ENCODE results near the gene CFAP74.
"Not testable (repeated sequence)": the region's sequence is repeated elsewhere in the genome, so short reads cannot be mapped to it uniquely, and the experiment has no call there.

CFAP74 gene

DNA sequence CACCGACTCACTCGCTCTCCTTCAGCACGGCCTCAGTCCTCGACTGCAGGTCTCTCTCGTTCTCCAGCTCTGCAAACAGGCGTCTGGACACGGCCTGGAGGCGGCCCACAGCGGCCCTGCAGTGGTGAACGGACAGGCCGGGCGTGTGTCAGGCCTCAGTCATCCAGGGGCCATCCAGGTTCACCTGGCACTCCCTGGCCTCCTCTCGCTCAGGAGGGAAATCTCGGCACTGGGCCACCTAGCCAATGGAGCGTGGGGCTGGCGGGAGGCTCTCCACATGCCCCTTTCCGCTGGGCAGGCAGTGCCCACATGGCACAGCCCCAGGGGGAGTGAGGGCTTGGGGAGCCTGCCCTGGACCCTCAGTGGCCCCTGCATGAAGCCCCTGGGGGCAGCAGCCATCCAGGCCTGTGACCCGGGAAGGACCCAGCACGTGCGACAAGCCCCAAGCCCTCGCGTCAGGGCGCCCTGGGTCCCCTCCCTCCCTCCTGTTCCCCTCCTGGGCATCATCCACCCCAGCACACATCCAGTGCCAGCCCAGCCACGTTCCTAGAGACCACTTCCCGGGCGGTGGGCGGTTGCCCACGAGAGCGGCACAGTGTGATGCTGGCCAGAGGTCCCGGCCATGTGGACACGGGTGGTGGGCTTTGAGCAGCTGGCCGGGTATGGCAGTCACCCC, 18.1 kb downstream of the CFAP74 start:
- H3K36me3 ChIP-seq (ENCODE audit: control insufficient read depth, insufficient read depth, low read length) = no peaks in the 10 kb centered on the region
- H3K27ac ChIP-seq (ENCODE audit: low read depth, low read length) = no peak overlapping the region
- peaks cover 2% of the 10 kb centered on the region for H3K27me3 ChIP-seq (ENCODE audit: control insufficient read depth, insufficient read depth, low read length)
- no peak overlapping the region for H3K4me3 ChIP-seq (ENCODE audit: low read length)
- no peak overlapping the region for H3K9ac ChIP-seq (ENCODE audit: low read length)
- H3K4me1 ChIP-seq (ENCODE audit: control insufficient read depth, insufficient read depth, low read length) = no peaks in the 10 kb centered on the region

- Histone ChIP-seq H3K9ac (ENCODE audit: low read length) (no peak overlapping the region), H3K4me3 (ENCODE audit: low read length) (no peak overlapping the region), H3K4me1 (ENCODE audit: control insufficient read depth, insufficient read depth, low read length) (no peaks in the 10 kb centered on the region), H3K36me3 (ENCODE audit: control insufficient read depth, insufficient read depth, low read length) (no peaks in the 10 kb centered on the region), H3K27ac (ENCODE audit: low read depth, low read length) (no peak overlapping the region), H3K27me3 (ENCODE audit: control insufficient read depth, insufficient read depth, low read length) (peaks cover 2% of the 10 kb centered on the region)
Measured at GRCh38 chr1:1984560-1985070, 19.0 kb downstream of the CFAP74 start.

DNA sequence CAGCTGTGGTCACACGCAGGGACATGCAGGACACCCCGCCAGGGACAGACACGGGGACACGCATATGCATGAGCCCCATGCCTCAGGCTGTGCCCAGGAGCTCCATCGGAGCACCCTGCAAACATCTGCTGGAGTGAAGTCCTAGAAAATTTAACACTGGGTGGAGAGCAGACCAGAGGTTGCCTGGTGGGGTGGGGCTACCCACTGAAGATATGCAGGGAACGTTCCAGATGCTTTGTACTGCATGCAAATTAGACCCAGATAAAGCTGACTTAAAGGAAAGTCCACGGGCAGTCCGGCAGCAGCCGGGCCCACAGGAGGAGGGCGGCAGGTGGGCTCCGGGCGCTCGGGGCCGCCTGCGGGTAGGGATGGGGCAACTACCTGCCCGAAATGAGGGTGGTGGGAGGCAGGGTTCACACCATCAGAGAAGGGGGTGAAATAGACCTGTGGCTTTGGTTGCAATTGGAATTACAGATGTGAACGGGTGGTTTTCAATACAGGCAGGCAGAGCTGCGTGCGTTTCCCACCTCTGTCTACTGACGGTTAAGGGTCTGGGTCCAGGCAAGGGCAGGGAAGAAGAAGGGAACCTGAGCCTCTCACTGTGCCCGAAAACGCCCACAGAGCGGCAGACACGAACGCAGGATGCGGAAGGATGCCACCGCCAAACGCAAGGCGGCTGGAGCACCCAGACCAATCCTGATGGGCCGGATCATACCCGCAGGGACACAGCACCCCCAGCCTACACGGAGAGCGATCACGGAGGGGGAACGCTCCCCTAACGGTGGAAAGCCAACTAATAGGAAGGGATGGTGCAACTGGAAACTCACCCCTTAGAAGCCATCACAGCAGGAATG, 21.0 kb downstream of the CFAP74 start:
- H3K36me3 ChIP-seq (ENCODE audit: control insufficient read depth, insufficient read depth, low read length) = no peaks in the 10 kb centered on the region
- H3K27me3 ChIP-seq (ENCODE audit: control insufficient read depth, insufficient read depth, low read length) = no peaks in the 10 kb centered on the region
- H3K27ac ChIP-seq (ENCODE audit: low read depth, low read length) = no peak overlapping the region
- H3K9ac ChIP-seq (ENCODE audit: low read length) = no peak overlapping the region
- H3K4me1 ChIP-seq (ENCODE audit: control insufficient read depth, insufficient read depth, low read length) = no peaks in the 10 kb centered on the region
- H3K4me3 ChIP-seq (ENCODE audit: low read length) = no peak overlapping the region

DNA sequence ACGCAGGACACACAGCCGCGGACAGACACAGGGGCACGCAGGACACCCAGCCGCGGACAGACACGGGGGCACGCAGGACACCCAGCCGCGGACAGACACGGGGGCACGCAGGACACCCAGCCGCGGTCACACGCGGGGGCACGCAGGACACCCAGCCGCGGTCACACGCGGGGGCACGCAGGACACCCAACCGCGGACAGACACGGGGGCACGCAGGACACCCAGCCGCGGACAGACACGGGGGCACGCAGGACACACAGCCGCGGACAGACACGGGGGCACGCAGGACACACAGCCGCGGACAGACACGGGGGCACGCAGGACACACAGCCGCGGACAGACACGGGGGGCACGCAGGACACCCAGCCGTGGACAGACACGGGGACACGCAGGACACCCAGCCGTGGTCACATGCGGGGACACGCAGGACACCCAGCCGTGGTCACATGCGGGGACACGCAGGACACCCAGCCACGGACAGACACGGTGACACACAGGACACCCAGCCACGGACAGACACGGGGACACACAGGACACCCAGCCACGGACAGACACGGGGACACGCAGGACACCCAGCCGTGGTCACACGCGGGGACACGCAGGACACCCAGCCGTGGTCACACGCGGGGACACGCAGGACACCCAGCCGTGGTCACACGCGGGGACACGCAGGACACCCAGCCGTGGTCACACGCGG, 21.8 kb downstream of the CFAP74 start:
- not testable (repeated sequence) for H3K4me3 ChIP-seq (ENCODE audit: low read length); H3K9ac ChIP-seq (ENCODE audit: low read length); H3K36me3 ChIP-seq (ENCODE audit: control insufficient read depth, insufficient read depth, low read length); H3K27me3 ChIP-seq (ENCODE audit: control insufficient read depth, insufficient read depth, low read length); H3K4me1 ChIP-seq (ENCODE audit: control insufficient read depth, insufficient read depth, low read length); H3K27ac ChIP-seq (ENCODE audit: low read depth, low read length)

- Histone ChIP-seq H3K9ac (ENCODE audit: low read length) (no peak overlapping the region), H3K4me3 (ENCODE audit: low read length) (no peak overlapping the region)
Measured at GRCh38 chr1:1981142-1981500, 22.5 kb downstream of the CFAP74 start.

DNA sequence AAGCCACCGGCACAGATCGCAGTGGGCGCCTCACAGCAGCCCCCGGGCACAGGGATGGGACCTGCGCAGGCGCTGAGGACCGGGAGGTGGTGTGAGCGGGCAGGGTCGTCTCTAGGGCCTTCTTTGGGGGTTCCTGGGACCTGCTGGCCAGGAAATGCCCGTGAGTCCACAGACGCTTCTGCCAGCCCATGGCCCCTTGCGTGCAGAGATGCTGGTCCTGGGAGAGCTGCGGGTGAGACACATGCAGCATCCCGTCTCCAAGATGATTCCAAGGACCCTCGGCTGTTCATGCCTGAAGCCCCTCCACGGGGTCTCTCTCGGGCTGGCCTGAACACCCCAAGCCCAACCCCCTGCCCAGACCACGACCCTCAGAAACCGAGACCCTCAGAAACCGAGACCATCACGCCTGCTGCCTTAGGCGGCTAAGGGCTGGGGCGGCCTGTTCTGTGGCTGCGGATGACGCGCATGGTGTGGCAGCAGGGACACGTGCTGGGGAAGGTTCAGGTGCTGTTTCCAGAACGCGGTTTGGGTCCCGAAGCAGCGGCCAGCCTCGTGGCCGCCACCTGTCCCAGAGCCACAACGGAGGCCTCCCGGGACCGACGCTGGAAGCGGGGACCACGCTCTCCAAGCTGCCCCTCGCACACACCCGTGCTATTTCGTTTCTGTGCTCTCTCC, 23.0 kb downstream of the CFAP74 start:
- Histone ChIP-seq H3K36me3 (ENCODE audit: control insufficient read depth, insufficient read depth, low read length) (no peaks in the 10 kb centered on the region), H3K4me3 (ENCODE audit: low read length) (no peak overlapping the region), H3K4me1 (ENCODE audit: control insufficient read depth, insufficient read depth, low read length) (no peaks in the 10 kb centered on the region), H3K9ac (ENCODE audit: low read length) (no peak overlapping the region), H3K27ac (ENCODE audit: low read depth, low read length) (no peak overlapping the region), H3K27me3 (ENCODE audit: control insufficient read depth, insufficient read depth, low read length) (no peaks in the 10 kb centered on the region)

More at GRCh38 chr1:1981142-1981500, 22.5 kb downstream of the CFAP74 start:
- no peaks in the 10 kb centered on the region for H3K4me1 ChIP-seq (ENCODE audit: control insufficient read depth, insufficient read depth, low read length)
- H3K27ac ChIP-seq (ENCODE audit: low read depth, low read length) = no peak overlapping the region
- no peaks in the 10 kb centered on the region for H3K27me3 ChIP-seq (ENCODE audit: control insufficient read depth, insufficient read depth, low read length)
- H3K36me3 ChIP-seq (ENCODE audit: control insufficient read depth, insufficient read depth, low read length) = no peaks in the 10 kb centered on the region

DNA sequence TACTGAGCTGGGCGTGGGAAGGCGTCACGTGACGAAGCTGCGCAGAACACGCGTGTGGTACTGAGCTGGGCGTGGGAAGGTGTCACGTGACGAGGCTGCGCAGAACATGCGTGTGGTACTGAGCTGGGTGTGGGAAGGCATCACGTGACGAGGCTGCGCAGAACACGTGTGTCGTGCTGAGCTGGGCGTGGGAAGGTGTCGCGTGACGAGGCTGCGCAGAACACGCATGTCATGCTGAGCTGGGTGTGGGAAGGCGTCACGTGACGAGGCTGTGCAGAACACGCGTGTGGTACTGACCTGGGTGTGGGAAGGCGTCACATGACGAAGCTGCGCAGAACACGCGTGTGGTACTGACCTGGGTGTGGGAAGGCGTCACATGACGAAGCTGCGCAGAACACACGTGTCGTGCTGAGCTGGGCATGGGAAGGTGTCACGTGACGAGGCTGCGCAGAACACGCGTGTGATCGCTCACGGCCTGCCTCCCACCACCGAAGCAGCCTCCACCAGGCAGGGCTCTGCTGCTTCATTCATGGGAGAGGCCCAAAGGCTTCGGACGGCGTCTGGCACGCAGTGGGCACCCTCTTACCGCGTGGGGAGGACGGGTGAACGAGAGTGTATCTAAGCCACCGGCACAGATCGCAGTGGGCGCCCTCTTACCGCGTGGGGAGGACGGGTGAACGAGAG, 24.0 kb downstream of the CFAP74 start:
- no peak overlapping the region for H3K27ac ChIP-seq (ENCODE audit: low read depth, low read length)
- no peaks in the 10 kb centered on the region for H3K27me3 ChIP-seq (ENCODE audit: control insufficient read depth, insufficient read depth, low read length)
- no peaks in the 10 kb centered on the region for H3K36me3 ChIP-seq (ENCODE audit: control insufficient read depth, insufficient read depth, low read length)
- H3K9ac ChIP-seq (ENCODE audit: low read length) = no peak overlapping the region
- no peaks in the 10 kb centered on the region for H3K4me1 ChIP-seq (ENCODE audit: control insufficient read depth, insufficient read depth, low read length)
- H3K4me3 ChIP-seq (ENCODE audit: low read length) = no peak overlapping the region

DNA sequence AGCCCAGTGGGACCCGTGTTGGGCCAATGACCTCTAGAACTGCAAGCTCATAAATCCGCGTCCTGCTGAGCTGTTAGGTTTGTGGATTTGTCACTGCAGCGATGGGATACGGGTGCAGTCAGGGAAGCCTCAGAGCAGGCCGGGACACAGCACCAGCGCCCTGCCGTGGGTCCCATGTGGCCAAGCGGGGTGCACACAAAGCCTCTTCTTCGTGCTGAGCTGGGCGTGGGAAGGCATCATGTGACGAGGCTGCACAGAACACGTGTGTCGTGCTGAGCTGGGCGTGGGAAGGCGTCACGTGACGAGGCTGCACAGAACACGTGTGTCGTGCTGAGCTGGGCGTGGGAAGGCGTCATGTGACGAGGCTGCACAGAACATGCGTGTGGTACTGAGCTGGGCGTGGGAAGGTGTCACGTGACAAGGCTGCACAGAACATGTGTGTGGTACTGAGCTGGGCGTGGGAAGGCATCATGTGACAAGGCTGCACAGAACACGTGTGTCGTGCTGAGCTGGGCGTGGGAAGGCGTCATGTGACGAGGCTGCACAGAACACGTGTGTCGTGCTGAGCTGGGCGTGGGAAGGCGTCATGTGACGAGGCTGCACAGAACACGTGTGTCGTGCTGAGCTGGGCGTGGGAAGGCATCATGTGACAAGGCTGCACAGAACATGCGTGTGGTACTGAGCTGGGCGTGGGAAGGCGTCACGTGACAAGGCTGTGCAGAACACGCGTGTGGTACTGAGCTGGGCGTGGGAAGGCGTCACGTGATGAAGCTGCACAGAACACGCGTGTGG, 24.7 kb downstream of the CFAP74 start:
- not testable (repeated sequence) for H3K4me1 ChIP-seq (ENCODE audit: control insufficient read depth, insufficient read depth, low read length); H3K36me3 ChIP-seq (ENCODE audit: control insufficient read depth, insufficient read depth, low read length); H3K4me3 ChIP-seq (ENCODE audit: low read length); H3K9ac ChIP-seq (ENCODE audit: low read length); H3K27ac ChIP-seq (ENCODE audit: low read depth, low read length); H3K27me3 ChIP-seq (ENCODE audit: control insufficient read depth, insufficient read depth, low read length)

DNA sequence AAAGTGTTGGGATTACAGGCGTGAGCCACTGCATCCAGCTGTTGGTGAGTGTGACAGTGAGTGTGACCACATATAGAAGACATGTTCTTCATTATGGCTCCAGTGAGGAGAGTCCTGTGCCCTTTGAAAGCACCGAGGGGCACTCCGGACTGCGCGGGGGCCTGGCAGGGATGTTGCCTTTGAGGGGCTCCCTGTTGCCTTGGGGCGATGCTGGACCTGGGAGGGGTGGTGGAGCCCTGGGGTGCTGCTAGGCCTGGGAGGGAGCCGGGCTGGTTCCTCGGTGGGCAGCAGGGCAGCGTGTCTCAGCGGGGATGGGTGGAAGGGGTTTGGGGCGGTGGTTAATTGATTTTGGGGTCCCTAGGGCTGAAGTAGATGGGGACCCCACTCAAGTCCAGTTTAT, 25.5 kb downstream of the CFAP74 start:
- Histone ChIP-seq H3K27me3 (ENCODE audit: control insufficient read depth, insufficient read depth, low read length) (no peaks in the 10 kb centered on the region), H3K4me1 (ENCODE audit: control insufficient read depth, insufficient read depth, low read length) (no peaks in the 10 kb centered on the region), H3K4me3 (ENCODE audit: low read length) (no peak overlapping the region), H3K36me3 (ENCODE audit: control insufficient read depth, insufficient read depth, low read length) (no peaks in the 10 kb centered on the region), H3K9ac (ENCODE audit: low read length) (no peak overlapping the region), H3K27ac (ENCODE audit: low read depth, low read length) (no peak overlapping the region)

DNA sequence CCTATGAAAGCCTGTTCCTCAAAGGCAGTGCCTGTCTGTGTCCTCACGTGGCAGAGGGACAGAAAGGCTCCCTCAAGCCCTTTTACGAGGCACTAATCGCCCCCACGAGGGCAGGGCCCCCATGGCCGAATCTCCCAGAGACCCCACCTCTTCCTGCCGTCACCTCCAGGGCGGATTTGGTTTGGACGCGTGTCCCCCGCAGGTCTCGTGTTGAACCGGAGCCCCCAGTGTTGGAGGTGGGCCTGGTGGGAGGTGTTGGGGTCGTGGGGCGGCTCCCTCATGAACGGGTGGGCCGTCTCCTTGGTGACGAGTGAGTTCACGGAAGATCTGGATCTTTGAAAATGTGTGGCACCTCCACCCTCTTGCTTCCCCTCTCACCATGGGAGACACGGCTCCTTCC, 27.6 kb downstream of the CFAP74 start:
- no peaks in the 10 kb centered on the region for H3K4me1 ChIP-seq (ENCODE audit: control insufficient read depth, insufficient read depth, low read length)
- no peaks in the 10 kb centered on the region for H3K27me3 ChIP-seq (ENCODE audit: control insufficient read depth, insufficient read depth, low read length)
- H3K9ac ChIP-seq (ENCODE audit: low read length) = no peak overlapping the region
- no peaks in the 10 kb centered on the region for H3K36me3 ChIP-seq (ENCODE audit: control insufficient read depth, insufficient read depth, low read length)
- H3K27ac ChIP-seq (ENCODE audit: low read depth, low read length) = no peak overlapping the region
- no peak overlapping the region for H3K4me3 ChIP-seq (ENCODE audit: low read length)

- no peak overlapping the region for H3K9ac ChIP-seq (ENCODE audit: low read length)
- H3K4me3 ChIP-seq (ENCODE audit: low read length) = no peak overlapping the region
- H3K27me3 ChIP-seq (ENCODE audit: control insufficient read depth, insufficient read depth, low read length) = no peaks in the 10 kb centered on the region
- no peaks in the 10 kb centered on the region for H3K4me1 ChIP-seq (ENCODE audit: control insufficient read depth, insufficient read depth, low read length)
- no peaks in the 10 kb centered on the region for H3K36me3 ChIP-seq (ENCODE audit: control insufficient read depth, insufficient read depth, low read length)
- no peak overlapping the region for H3K27ac ChIP-seq (ENCODE audit: low read depth, low read length)
Measured at GRCh38 chr1:1975535-1975934, 28.1 kb downstream of the CFAP74 start.

Data from rectal smooth muscle tissue (tissue), 1 donor.